Neural progenitor cell (in vitro differentiated cells): ENCODE data around the gene SLC15A1. TPM values are rescaled to one million over a fixed set of nuclear protein-coding genes. Genes with fewer than 3 reads are reported as not detected.

Experiments used
- DNase-seq: peaks from one replicate; pipeline ENCODE4 v3.0.0-alpha.2; 2016; ENCODE audit warnings: low spot score
- H2AFZ ChIP-seq: fragments of 200-600 bp; sonication (generic); replicated peaks from 2 replicates; pipeline ENCODE4 v1.6.1; 2016; ENCODE audit warnings: antibody characterized with exemption
- H3F3A ChIP-seq: fragments of 200-600 bp; sonication (generic); 2 replicates; pipeline ENCODE4 v1.6.1; 2016; ENCODE audit warnings: antibody characterized with exemption, low read depth
- H3K27ac ChIP-seq: fragments of 200-600 bp; sonication (generic); 2 replicates; pipeline ENCODE4 v1.5.1; 2016; ENCODE audit warnings: mild to moderate bottlenecking
- H3K27me3 ChIP-seq: fragments of 200-600 bp; sonication (generic); 2 replicates; pipeline ENCODE4 v1.6.1; 2016; ENCODE audit warnings: mild to moderate bottlenecking, moderate library complexity
- H3K36me3 ChIP-seq: fragments of 200-600 bp; sonication (generic); 2 replicates; pipeline ENCODE4 v1.5.1; 2016
- H3K4me1 ChIP-seq: fragments of 200-600 bp; sonication (generic); 2 replicates; pipeline ENCODE4 v1.6.1; 2016; ENCODE audit warnings: mixed run types
- H3K4me2 ChIP-seq: fragments of 200-600 bp; sonication (generic); 2 replicates; pipeline ENCODE4 v1.6.1; 2016
- H3K4me3 ChIP-seq: fragments of 200-600 bp; sonication (generic); 2 replicates; pipeline ENCODE4 v1.5.1; 2016
- H3K79me2 ChIP-seq: fragments of 200-600 bp; sonication (generic); 2 replicates; pipeline ENCODE4 v1.6.1; 2016; ENCODE audit warnings: low read depth
- H3K9ac ChIP-seq: fragments of 200-600 bp; sonication (generic); 2 replicates; pipeline ENCODE4 v1.6.1; 2016
- H3K9me3 ChIP-seq: fragments of 200-600 bp; sonication (generic); 2 replicates; pipeline ENCODE4 v1.5.1; 2016; ENCODE audit warnings: low read depth
- H4K20me1 ChIP-seq: fragments of 200-600 bp; sonication (generic); 2 replicates; pipeline ENCODE4 v1.6.1; 2016; ENCODE audit warnings: low read depth
- H3K27ac Mint-ChIP-seq: 3 replicates; pipeline ENCODE4 v1.8.0; 2021; ENCODE audit warnings: mixed read lengths
- H3K27me3 Mint-ChIP-seq: 2 replicates; pipeline ENCODE4 v1.8.0; 2022; ENCODE audit warnings: low read depth, mild to moderate bottlenecking, inconsistent platforms, moderate library complexity, mixed read lengths; ENCODE audit not compliant: insufficient read depth
- H3K36me3 Mint-ChIP-seq: 3 replicates; pipeline ENCODE4 v1.8.0; 2021; ENCODE audit warnings: mixed read lengths
- H3K4me1 Mint-ChIP-seq: 3 replicates; pipeline ENCODE4 v1.8.0; 2021; ENCODE audit warnings: mixed read lengths
- H3K4me3 Mint-ChIP-seq: 3 replicates; pipeline ENCODE4 v1.8.0; 2021; ENCODE audit warnings: mild to moderate bottlenecking, moderate library complexity, mixed read lengths
- H3K9me3 Mint-ChIP-seq: 3 replicates; pipeline ENCODE4 v1.8.0; 2020; ENCODE audit warnings: mixed read lengths
- CTCF ChIP-seq: fragments of 200-600 bp; sonication (generic); IDR thresholded peaks from 2 replicates; pipeline ENCODE4 v1.5.1; 2017; ENCODE audit warnings: antibody characterized with exemption, mild to moderate bottlenecking
- EZH2 ChIP-seq: fragments of 200-600 bp; sonication (generic); IDR thresholded peaks from 2 replicates; pipeline ENCODE4 v1.6.1; 2017; ENCODE audit warnings: antibody characterized with exemption, mild to moderate bottlenecking, moderate library complexity
- EZH2phosphoT487 ChIP-seq: fragments of 200-600 bp; sonication (generic); IDR thresholded peaks from 2 replicates; pipeline ENCODE4 v1.6.1; 2017; ENCODE audit warnings: antibody characterized with exemption
- total RNA-seq: library from RNA; depleted of rRNA; stranded (reverse); fragments of >200 nt; gene quantifications from 2 replicates; pipeline ENCODE4 v1.2.3, GENCODE V29; 2015; ENCODE audit warnings: low replicate concordance

Gene SLC15A1
- total RNA-seq, 1 donor from 2014 or later, result not detected

GRCh38 chr13:98776644-98777043, 24.2 kb upstream of the SLC15A1 start:
- H3K36me3 ChIP-seq, result no peaks in the 10 kb centered on the region
- DNase-seq, result no peak
- no peaks in the 10 kb centered on the region for H3F3A ChIP-seq
- no peak overlapping the region for H3K4me3 ChIP-seq
- Mint-ChIP-seq H3K4me1 (peaks cover 3% of the 10 kb centered on the region), H3K4me3 (no peak overlapping the region), H3K27ac (no peak overlapping the region), H3K27me3 (peaks cover 5% of the 10 kb centered on the region), H3K9me3 (no peaks in the 10 kb centered on the region), H3K36me3 (no peaks in the 10 kb centered on the region)
- no peak overlapping the region for H3K27ac ChIP-seq
- H3K4me2 ChIP-seq, result no peak overlapping the region
- no peak overlapping the region for H3K9ac ChIP-seq
- no peaks in the 10 kb centered on the region for H3K9me3 ChIP-seq
- TF ChIP-seq CTCF, result no peak
- TF ChIP-seq EZH2, result no peak
- TF ChIP-seq EZH2phosphoT487, result no peak
- no peaks in the 10 kb centered on the region for H3K4me1 ChIP-seq
- H2AFZ ChIP-seq, result no peak overlapping the region
- no peaks in the 10 kb centered on the region for H3K79me2 ChIP-seq
- no peaks in the 10 kb centered on the region for H4K20me1 ChIP-seq
- H3K27me3 ChIP-seq, result no peaks in the 10 kb centered on the region

GRCh38 chr13:98775844-98776598, 23.5 kb upstream of the SLC15A1 start:
- Mint-ChIP-seq H3K27ac (no peak overlapping the region), H3K4me1 (peaks cover 3% of the 10 kb centered on the region), H3K27me3 (peaks cover 2% of the 10 kb centered on the region), H3K36me3 (no peaks in the 10 kb centered on the region), H3K4me3 (no peak overlapping the region), H3K9me3 (no peaks in the 10 kb centered on the region)
- no peak for DNase-seq
- H3K27me3 ChIP-seq, result no peaks in the 10 kb centered on the region
- no peaks in the 10 kb centered on the region for H4K20me1 ChIP-seq
- H3K36me3 ChIP-seq, result no peaks in the 10 kb centered on the region
- TF ChIP-seq CTCF, result no peak
- TF ChIP-seq EZH2, result no peak
- TF ChIP-seq EZH2phosphoT487, result no peak
- no peak overlapping the region for H3K4me3 ChIP-seq
- no peaks in the 10 kb centered on the region for H3K79me2 ChIP-seq
- no peaks in the 10 kb centered on the region for H3K9me3 ChIP-seq
- H2AFZ ChIP-seq, result no peak overlapping the region
- no peak overlapping the region for H3K27ac ChIP-seq
- no peak overlapping the region for H3K4me2 ChIP-seq
- H3F3A ChIP-seq, result no peaks in the 10 kb centered on the region
- H3K4me1 ChIP-seq, result no peaks in the 10 kb centered on the region
- no peak overlapping the region for H3K9ac ChIP-seq

GRCh38 chr13:98775386-98775785, 22.9 kb upstream of the SLC15A1 start:
- H3K4me2 ChIP-seq, result no peak overlapping the region
- H3K36me3 ChIP-seq, result no peaks in the 10 kb centered on the region
- H3K4me3 ChIP-seq, result no peak overlapping the region
- no peaks in the 10 kb centered on the region for H3K79me2 ChIP-seq
- no peak for TF ChIP-seq CTCF
- TF ChIP-seq EZH2phosphoT487, result no peak
- no peak for TF ChIP-seq EZH2
- H3K27ac ChIP-seq, result no peak overlapping the region
- Mint-ChIP-seq H3K27me3 (peaks cover 2% of the 10 kb centered on the region), H3K27ac (no peak overlapping the region), H3K4me1 (peaks cover 3% of the 10 kb centered on the region), H3K36me3 (no peaks in the 10 kb centered on the region), H3K4me3 (no peak overlapping the region), H3K9me3 (no peaks in the 10 kb centered on the region)
- H3F3A ChIP-seq, result no peaks in the 10 kb centered on the region
- H4K20me1 ChIP-seq, result no peaks in the 10 kb centered on the region
- DNase-seq, result no peak
- H3K9me3 ChIP-seq, result no peaks in the 10 kb centered on the region
- no peaks in the 10 kb centered on the region for H3K4me1 ChIP-seq
- H3K27me3 ChIP-seq, result no peaks in the 10 kb centered on the region
- no peak overlapping the region for H3K9ac ChIP-seq
- no peak overlapping the region for H2AFZ ChIP-seq
